MM.1S (cell line): ENCODE results near the gene STYK1.

Experiments used
- DNase-seq: peaks from one replicate; pipeline ENCODE4 v3.0.0-alpha.2; 2015
- H2AFZ ChIP-seq: fragments of 300-600 bp; sonication (generic); 2 replicates; pipeline ENCODE4 v1.6.0; 2016; ENCODE audit warnings: antibody characterized with exemption, low read length
- H3F3A ChIP-seq: fragments of 300-600 bp; sonication (generic); 2 replicates; pipeline ENCODE4 v1.6.1; 2016; ENCODE audit warnings: mild to moderate bottlenecking, antibody characterized with exemption, low read length, moderate library complexity, mixed read lengths; ENCODE audit not compliant: insufficient read depth
- H3K27ac ChIP-seq: fragments of 300-600 bp; sonication (generic); 2 replicates; pipeline ENCODE4 v1.5.1; 2016; ENCODE audit warnings: mild to moderate bottlenecking, low read length
- H3K27me3 ChIP-seq: fragments of 300-600 bp; sonication (generic); replicated peaks from 2 replicates; pipeline ENCODE4 v1.6.0; 2016; ENCODE audit warnings: low read length; ENCODE audit not compliant: insufficient read depth
- H3K36me3 ChIP-seq: fragments of 300-600 bp; sonication (generic); replicated peaks from 2 replicates; pipeline ENCODE4 v1.6.1; 2016; ENCODE audit warnings: mild to moderate bottlenecking, low read length, mixed read lengths; ENCODE audit not compliant: insufficient read depth
- H3K4me1 ChIP-seq: fragments of 300-600 bp; sonication (generic); 2 replicates; pipeline ENCODE4 v1.6.1; 2016; ENCODE audit warnings: low read length, mixed read lengths
- H3K4me2 ChIP-seq: fragments of 300-600 bp; sonication (generic); 2 replicates; pipeline ENCODE4 v1.6.0; 2016; ENCODE audit warnings: low read depth, low read length
- H3K4me3 ChIP-seq: fragments of 300-600 bp; sonication (generic); 2 replicates; pipeline ENCODE4 v1.5.1; 2016; ENCODE audit warnings: low read length, mixed read lengths
- H3K79me2 ChIP-seq: fragments of 300-600 bp; sonication (generic); 2 replicates; pipeline ENCODE4 v1.6.1; 2016; ENCODE audit warnings: mixed run types, low read length, mixed read lengths
- H3K9ac ChIP-seq: fragments of 300-600 bp; sonication (generic); 2 replicates; pipeline ENCODE4 v1.6.1; 2016; ENCODE audit warnings: low read length, mixed read lengths
- H3K9me2 ChIP-seq: fragments of 300-600 bp; sonication (generic); replicated peaks from 2 replicates; pipeline ENCODE4 v1.6.1; 2016; ENCODE audit warnings: mild to moderate bottlenecking, low read length, mixed read lengths; ENCODE audit not compliant: insufficient read depth
- H3K9me3 ChIP-seq: fragments of 300-600 bp; sonication (generic); replicated peaks from 2 replicates; pipeline ENCODE4 v1.6.1; 2016; ENCODE audit warnings: mild to moderate bottlenecking, low read length, mixed read lengths; ENCODE audit not compliant: insufficient read depth
- H4K20me1 ChIP-seq: fragments of 300-600 bp; sonication (generic); 2 replicates; pipeline ENCODE4 v1.6.1; 2016; ENCODE audit warnings: mild to moderate bottlenecking, low read length, moderate library complexity, mixed read lengths; ENCODE audit not compliant: insufficient read depth
- EZH2 ChIP-seq: fragments of 300-600 bp; sonication (generic); optimal IDR thresholded peaks from 2 replicates; pipeline ENCODE3; 2017; ENCODE audit warnings: low read depth, mild to moderate bottlenecking, antibody characterized with exemption, low read length, mixed read lengths

The STYK1 gene

GRCh38 chr12:10571141-10571540 lies 102.7 kb downstream of the STYK1 start:
- Histone ChIP-seq H3K36me3 (no peaks in the 10 kb centered on the region), H3K79me2 (no peaks in the 10 kb centered on the region), H3K4me2 (no peak overlapping the region), H3K9ac (no peak overlapping the region), H3F3A (no peaks in the 10 kb centered on the region), H3K9me3 (no peaks in the 10 kb centered on the region), H3K4me3 (no peak overlapping the region), H3K27ac (no peak overlapping the region), H3K27me3 (no peaks in the 10 kb centered on the region; the same call in 1 of the 2 replicates), H2AFZ (no peak overlapping the region), H3K4me1 (no peaks in the 10 kb centered on the region), H3K9me2 (no peaks in the 10 kb centered on the region), H4K20me1 (no peaks in the 10 kb centered on the region)
- no peak for TF ChIP-seq EZH2
- no peak for DNase-seq
